OCI-LY7 (cell line): ENCODE measurements around the gene SH3TC2.

Experiments
- EZH2phosphoT487 ChIP-seq: fragments of 200-600 bp; sonication (generic); IDR thresholded peaks from 2 replicates; pipeline ENCODE4 v1.6.1; 2018; ENCODE audit warnings: low read depth, borderline replicate concordance, mild to moderate bottlenecking, mixed run types, antibody characterized with exemption, low read length, moderate library complexity, mixed read lengths
- TF ChIP-seq, protein P1 (sequence below): fragments of 200-600 bp; sonication (generic); conservative IDR thresholded peaks from 2 replicates; pipeline ENCODE4 v1.5.1; 2014; ENCODE audit warnings: mild to moderate bottlenecking, antibody characterized with exemption, low read length, moderate library complexity, mixed read lengths

GRCh38 chr5:149007174-149007573 is 55.7 kb downstream of the SH3TC2 start:
- TF ChIP-seq, protein P1, sequence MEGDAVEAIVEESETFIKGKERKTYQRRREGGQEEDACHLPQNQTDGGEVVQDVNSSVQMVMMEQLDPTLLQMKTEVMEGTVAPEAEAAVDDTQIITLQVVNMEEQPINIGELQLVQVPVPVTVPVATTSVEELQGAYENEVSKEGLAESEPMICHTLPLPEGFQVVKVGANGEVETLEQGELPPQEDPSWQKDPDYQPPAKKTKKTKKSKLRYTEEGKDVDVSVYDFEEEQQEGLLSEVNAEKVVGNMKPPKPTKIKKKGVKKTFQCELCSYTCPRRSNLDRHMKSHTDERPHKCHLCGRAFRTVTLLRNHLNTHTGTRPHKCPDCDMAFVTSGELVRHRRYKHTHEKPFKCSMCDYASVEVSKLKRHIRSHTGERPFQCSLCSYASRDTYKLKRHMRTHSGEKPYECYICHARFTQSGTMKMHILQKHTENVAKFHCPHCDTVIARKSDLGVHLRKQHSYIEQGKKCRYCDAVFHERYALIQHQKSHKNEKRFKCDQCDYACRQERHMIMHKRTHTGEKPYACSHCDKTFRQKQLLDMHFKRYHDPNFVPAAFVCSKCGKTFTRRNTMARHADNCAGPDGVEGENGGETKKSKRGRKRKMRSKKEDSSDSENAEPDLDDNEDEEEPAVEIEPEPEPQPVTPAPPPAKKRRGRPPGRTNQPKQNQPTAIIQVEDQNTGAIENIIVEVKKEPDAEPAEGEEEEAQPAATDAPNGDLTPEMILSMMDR: no peak
- no peak for TF ChIP-seq EZH2phosphoT487
